Sciatic nerve (tissue), 2 donors: Measurements from ENCODE around the gene SLC6A12. TPM values are rescaled to one million over a fixed set of nuclear protein-coding genes. Genes with fewer than 3 reads are reported as not detected.
A peak's percentile ranks its signal among the peaks of the same experiment; 100 is the strongest.
"Not testable (repeated sequence)": the region's sequence is repeated elsewhere in the genome, so short reads cannot be mapped to it uniquely, and the experiment has no call there.

Experiments used
- ATAC-seq: fragments of 200-7000 bp; cut with Tn5 transposase; one replicate; pipeline ENCODE4 v1.9.1; 2020; ENCODE audit warnings: mild to moderate bottlenecking, moderate library complexity
- DNase-seq: peaks from one replicate; pipeline ENCODE4 v3.0.0-alpha.2; 2020; ENCODE audit warnings: low spot score
- intact Hi-C: fragments of 100-400 bp; cut with DNase I; formaldehyde crosslinking; loops from one replicate; pipeline ENCODE4 v1.14.2; 2022
- total RNA-seq: library from RNA; stranded (reverse); fragmentation: NEBNext Ultra II Directional; extraction: Animal tissue kit (Norgen Biotek cat#: 25700); gene quantifications from one replicate; pipeline ENCODE4 v1.2.1, GENCODE V29; 2021
- donor health status: DM: no; HTN: no; CAD: no.
- donor health status: DM: no; HTN: no; CAD: no.

SLC6A12 gene
- total RNA-seq, 1 donor from 2014 or later, result 0.40 TPM

GRCh38 chr12:237026-237815 is 23.3 kb upstream of the SLC6A12 start:
- DNase-seq (peak; percentile 38), ATAC-seq (no peak)
- intact Hi-C loops, result no loop called here

- intact Hi-C loops, result no loop called here
- ATAC-seq, result no peak
- DNase-seq, result no peak
These were observed 22.5 kb upstream of the SLC6A12 start for GRCh38 chr12:236445-236844.

- intact Hi-C loops, ATAC-seq, DNase-seq: not testable (repeated sequence)
These were observed 22.0 kb upstream of the SLC6A12 start for GRCh38 chr12:235967-236366.

GRCh38 chr12:234891-235415 is 21.0 kb upstream of the SLC6A12 start:
- no peak for ATAC-seq

GRCh38 chr12:234019-234418 is 20.1 kb upstream of the SLC6A12 start:
- DNase-seq, result no peak
- intact Hi-C loops, result no loop called here
- ATAC-seq, result no peak

More at GRCh38 chr12:234891-235415, 21.0 kb upstream of the SLC6A12 start:
- intact Hi-C loops, result no loop called here
- peak; percentile 23 for DNase-seq

GRCh38 chr12:233615-233968 is 19.6 kb upstream of the SLC6A12 start:
- DNase-seq (no peak), ATAC-seq (no peak)
- intact Hi-C loops, result no loop called here

GRCh38 chr12:232731-233614 is 19.0 kb upstream of the SLC6A12 start:
- DNase-seq (peak; percentile 47), ATAC-seq (peak; percentile 33)
- intact Hi-C loops, result no loop called here

- DNase-seq (peak; percentile 54), ATAC-seq (no peak)
- intact Hi-C loops, result no loop called here
These were observed 17.1 kb upstream of the SLC6A12 start for GRCh38 chr12:230925-231671.

GRCh38 chr12:229441-230191 is 15.7 kb upstream of the SLC6A12 start:
- intact Hi-C loops, result no loop called here
- ATAC-seq, result peak; percentile 37
- DNase-seq, result peak; percentile 58

GRCh38 chr12:228846-229200 is 14.9 kb upstream of the SLC6A12 start:
- intact Hi-C loops, result no loop called here
- DNase-seq, result peak; percentile 18
- no peak for ATAC-seq

- ATAC-seq, result peak; percentile 63
- peak; percentile 50 for DNase-seq
- intact Hi-C loops, result no loop called here
These were observed 14.2 kb upstream of the SLC6A12 start for GRCh38 chr12:227923-228845.

GRCh38 chr12:227286-227915 is 13.4 kb upstream of the SLC6A12 start:
- intact Hi-C loops, result no loop called here
- no peak for ATAC-seq
- peak; percentile 42 for DNase-seq

GRCh38 chr12:226401-226800 is 12.4 kb upstream of the SLC6A12 start:
- ATAC-seq (no peak), DNase-seq (peak; percentile 51)
- intact Hi-C loops, result no loop called here

- DNase-seq, result peak; percentile 49
- no peak for ATAC-seq
- intact Hi-C loops, result no loop called here
These were observed 11.1 kb upstream of the SLC6A12 start for GRCh38 chr12:225012-225411.

GRCh38 chr12:224330-224729 is 10.4 kb upstream of the SLC6A12 start:
- intact Hi-C loops, result no loop called here
- DNase-seq (peak; percentile 28), ATAC-seq (no peak)

- ATAC-seq (no peak), DNase-seq (no peak)
- intact Hi-C loops, result no loop called here
These were observed 9.9 kb upstream of the SLC6A12 start for GRCh38 chr12:223841-224240.

GRCh38 chr12:221736-222135 is 7.8 kb upstream of the SLC6A12 start:
- ATAC-seq, result no peak
- no peak for DNase-seq
- intact Hi-C loops, result no loop called here
